Measurements from ENCODE around the gene CCDC9B.
A peak's percentile ranks its signal among the peaks of the same experiment; 100 is the strongest.

Gene CCDC9B

GRCh38 chr15:40296561-40297230, 44.0 kb downstream of the CCDC9B start:
- Histone ChIP-seq H3K9me3 (no peaks in the 10 kb centered on the region), H3K4me3 (ENCODE audit: low read depth in 1 of 2, low read length in 1 of 2) (no peak overlapping the region), H3K27ac (no peak overlapping the region), H3K4me1 (ENCODE audit: control insufficient read depth in 1 of 2, insufficient read depth in 1 of 2, low read depth in 1 of 2, low read length in 1 of 2) (peaks cover 18 to 19% of the 10 kb centered on the region in 2 experiments), H3K36me3 (peaks cover 100% of the 10 kb centered on the region), H3K27me3 (no peaks in the 10 kb centered on the region)
- TF ChIP-seq, protein P1, sequence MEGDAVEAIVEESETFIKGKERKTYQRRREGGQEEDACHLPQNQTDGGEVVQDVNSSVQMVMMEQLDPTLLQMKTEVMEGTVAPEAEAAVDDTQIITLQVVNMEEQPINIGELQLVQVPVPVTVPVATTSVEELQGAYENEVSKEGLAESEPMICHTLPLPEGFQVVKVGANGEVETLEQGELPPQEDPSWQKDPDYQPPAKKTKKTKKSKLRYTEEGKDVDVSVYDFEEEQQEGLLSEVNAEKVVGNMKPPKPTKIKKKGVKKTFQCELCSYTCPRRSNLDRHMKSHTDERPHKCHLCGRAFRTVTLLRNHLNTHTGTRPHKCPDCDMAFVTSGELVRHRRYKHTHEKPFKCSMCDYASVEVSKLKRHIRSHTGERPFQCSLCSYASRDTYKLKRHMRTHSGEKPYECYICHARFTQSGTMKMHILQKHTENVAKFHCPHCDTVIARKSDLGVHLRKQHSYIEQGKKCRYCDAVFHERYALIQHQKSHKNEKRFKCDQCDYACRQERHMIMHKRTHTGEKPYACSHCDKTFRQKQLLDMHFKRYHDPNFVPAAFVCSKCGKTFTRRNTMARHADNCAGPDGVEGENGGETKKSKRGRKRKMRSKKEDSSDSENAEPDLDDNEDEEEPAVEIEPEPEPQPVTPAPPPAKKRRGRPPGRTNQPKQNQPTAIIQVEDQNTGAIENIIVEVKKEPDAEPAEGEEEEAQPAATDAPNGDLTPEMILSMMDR (IDR thresholded peaks at IDR 0.05): no peak

GRCh38 chr15:40295877-40296560, 44.7 kb downstream of the CCDC9B start:
- Histone ChIP-seq H3K4me3 (ENCODE audit: low read depth in 1 of 2, low read length in 1 of 2) (no peak overlapping the region), H3K4me1 (ENCODE audit: control insufficient read depth in 1 of 2, insufficient read depth in 1 of 2, low read depth in 1 of 2, low read length in 1 of 2) (peaks cover 12% of the 10 kb centered on the region in 2 experiments), H3K36me3 (peaks cover 100% of the 10 kb centered on the region), H3K27ac (peak overlapping the region; percentile 33), H3K9me3 (no peaks in the 10 kb centered on the region), H3K27me3 (no peaks in the 10 kb centered on the region)
- TF ChIP-seq, protein P1 (IDR thresholded peaks at IDR 0.05): no peak

DNA sequence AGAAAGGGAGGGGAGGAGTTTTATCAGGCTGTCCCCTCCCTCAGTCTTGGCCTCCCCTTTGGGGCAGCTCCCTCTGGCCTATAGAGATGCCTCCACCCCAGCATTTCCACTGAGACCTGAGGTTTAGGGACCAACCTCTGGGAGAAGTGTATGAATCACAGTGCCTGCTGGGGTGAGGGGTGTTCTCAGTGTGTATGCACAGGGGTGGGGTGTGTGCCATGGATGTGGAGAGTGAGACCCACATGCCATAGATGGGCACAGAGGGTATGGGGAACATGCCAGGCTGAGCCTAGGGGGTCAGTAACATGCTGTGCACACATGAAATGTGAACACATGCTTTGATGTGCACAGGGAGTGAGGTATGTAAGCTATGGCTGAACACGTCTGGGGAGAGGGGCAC, 45.4 kb downstream of the CCDC9B start:
- H3K36me3 ChIP-seq: peaks cover 100% of the 10 kb centered on the region

GRCh38 chr15:40293905-40294895, 46.5 kb downstream of the CCDC9B start:
- no peaks in the 10 kb centered on the region for H3K9me3 ChIP-seq
- TF ChIP-seq, protein P1 (IDR thresholded peaks at IDR 0.05): no peak
- H3K36me3 ChIP-seq: peaks cover 100% of the 10 kb centered on the region
- peak overlapping the region; percentile 55 for H3K27ac ChIP-seq
- H3K4me1 ChIP-seq (ENCODE audit: control insufficient read depth in 1 of 2, insufficient read depth in 1 of 2, low read depth in 1 of 2, low read length in 1 of 2): peaks cover 7 to 8% of the 10 kb centered on the region in 2 experiments
- no peaks in the 10 kb centered on the region for H3K27me3 ChIP-seq
- H3K4me3 ChIP-seq (ENCODE audit: low read depth in 1 of 2, low read length in 1 of 2): no peak overlapping the region

More for the DNA sequence above, 45.4 kb downstream of the CCDC9B start:
- H3K4me1 ChIP-seq (ENCODE audit: control insufficient read depth in 1 of 2, insufficient read depth in 1 of 2, low read depth in 1 of 2, low read length in 1 of 2): peaks cover 7 to 8% of the 10 kb centered on the region in 2 experiments
- H3K27me3 ChIP-seq: no peaks in the 10 kb centered on the region
- H3K4me3 ChIP-seq (ENCODE audit: low read depth in 1 of 2, low read length in 1 of 2): no peak overlapping the region
- no peaks in the 10 kb centered on the region for H3K9me3 ChIP-seq
- H3K27ac ChIP-seq: no peak overlapping the region
- TF ChIP-seq, protein P1 (IDR thresholded peaks at IDR 0.05): no peak

- Histone ChIP-seq H3K36me3 (peaks cover 100% of the 10 kb centered on the region), H3K27ac (peak overlapping the region; percentile 55), H3K27me3 (no peaks in the 10 kb centered on the region)
Measured at GRCh38 chr15:40293006-40293405, 47.7 kb downstream of the CCDC9B start.

More at GRCh38 chr15:40293006-40293405, 47.7 kb downstream of the CCDC9B start:
- TF ChIP-seq, protein P1 (IDR thresholded peaks at IDR 0.05): no peak
- H3K9me3 ChIP-seq: no peaks in the 10 kb centered on the region
- H3K4me1 ChIP-seq (ENCODE audit: control insufficient read depth in 1 of 2, insufficient read depth in 1 of 2, low read depth in 1 of 2, low read length in 1 of 2): peaks cover 7 to 8% of the 10 kb centered on the region in 2 experiments
- no peak overlapping the region for H3K4me3 ChIP-seq (ENCODE audit: low read depth in 1 of 2, low read length in 1 of 2)
